Lower leg skin (tissue), 3 donors: ENCODE measurements around the gene RNF121.

Experiments used
- CTCF ChIP-seq, 3 donors: fragments of 450-650 bp; IDR thresholded peaks; one replicate each; pipeline ENCODE4 v1.5.1; 2016; ENCODE audit warnings: antibody characterized with exemption in 3 of 3, mild to moderate bottlenecking in 3 of 3, moderate library complexity in 2 of 3
- POLR2A ChIP-seq, 2 donors: fragments of 450-650 bp; IDR thresholded peaks; one replicate each; pipeline ENCODE4 v1.6.1; 2016 to 2017; ENCODE audit warnings: antibody characterized with exemption in 2 of 2, mild to moderate bottlenecking in 1 of 2, moderate library complexity in 1 of 2

- TF ChIP-seq CTCF (IDR thresholded peaks at IDR 0.05) (no peak), POLR2A (IDR thresholded peaks at IDR 0.05) (no peak)
Observed at GRCh38 chr11:71895961-71896360, 32.9 kb upstream of the RNF121 start.
